Measurements from ENCODE around the gene CLCF1.
"Not testable (repeated sequence)": the region's sequence is repeated elsewhere in the genome, so short reads cannot be mapped to it uniquely, and the experiment has no call there.

CLCF1 gene

GRCh38 chr11:67321313-67321871 lies 52.0 kb downstream of the CLCF1 start:
- DNase-seq = no peak

- no peak for DNase-seq
Measured at GRCh38 chr11:67320691-67321090, 52.7 kb downstream of the CLCF1 start.

GRCh38 chr11:67320011-67320410 lies 53.4 kb downstream of the CLCF1 start:
- no peak for DNase-seq

- not testable (repeated sequence) for DNase-seq
Measured at GRCh38 chr11:67318876-67319275, 54.5 kb downstream of the CLCF1 start.

- DNase-seq = no peak
Measured at GRCh38 chr11:67317888-67318555, 55.4 kb downstream of the CLCF1 start.

- peak; percentile 100 for DNase-seq
Measured at GRCh38 chr11:67317205-67317887, 56.1 kb downstream of the CLCF1 start.

- DNase-seq = no peak
Measured at GRCh38 chr11:67316882-67317204, 56.6 kb downstream of the CLCF1 start.

- DNase-seq = no peak
Measured at GRCh38 chr11:67315325-67315909, 58.0 kb downstream of the CLCF1 start.

GRCh38 chr11:67314218-67314617 lies 59.2 kb downstream of the CLCF1 start:
- DNase-seq = no peak

Data from activated CD8-positive, alpha-beta memory T cell treated with anti-CD3 and anti-CD28 coated beads, Interleukin-2, amount 50 U/mL, for 48 hours (primary cell).